ENCODE data around the gene MAOA.
"Not testable (repeated sequence)": the region's sequence is repeated elsewhere in the genome, so short reads cannot be mapped to it uniquely, and the experiment has no call there.

Gene MAOA

DNA sequence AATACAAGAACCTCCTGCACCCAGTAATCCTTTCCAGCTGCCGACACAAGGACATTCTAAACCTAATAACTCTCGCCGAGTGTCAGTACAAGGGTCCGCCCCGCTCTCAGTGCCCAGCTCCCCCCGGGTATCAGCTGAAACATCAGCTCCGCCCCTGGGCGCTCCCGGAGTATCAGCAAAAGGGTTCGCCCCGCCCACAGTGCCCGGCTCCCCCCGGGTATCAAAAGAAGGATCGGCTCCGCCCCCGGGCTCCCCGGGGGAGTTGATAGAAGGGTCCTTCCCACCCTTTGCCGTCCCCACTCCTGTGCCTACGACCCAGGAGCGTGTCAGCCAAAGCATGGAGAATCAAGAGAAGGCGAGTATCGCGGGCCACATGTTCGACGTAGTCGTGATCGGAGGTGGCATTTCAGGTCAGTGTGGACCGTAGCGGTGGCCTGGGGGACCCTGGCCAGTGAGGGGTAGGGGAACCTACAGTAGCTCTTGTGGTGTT is at the start of gene MAOA:
Gene MAOA (plus strand): TSS at position 295 of the 490 bp plus-strand sequence. CDS start 43 bp downstream, at position 338.
- peak; percentile 40 for DNase-seq (ENCODE audit: low read depth, low spot score)

GRCh38 chrX:43612400-43612799 is 43.7 kb upstream of the MAOA start:
- DNase-seq (ENCODE audit: low read depth, low spot score) = no peak

DNA sequence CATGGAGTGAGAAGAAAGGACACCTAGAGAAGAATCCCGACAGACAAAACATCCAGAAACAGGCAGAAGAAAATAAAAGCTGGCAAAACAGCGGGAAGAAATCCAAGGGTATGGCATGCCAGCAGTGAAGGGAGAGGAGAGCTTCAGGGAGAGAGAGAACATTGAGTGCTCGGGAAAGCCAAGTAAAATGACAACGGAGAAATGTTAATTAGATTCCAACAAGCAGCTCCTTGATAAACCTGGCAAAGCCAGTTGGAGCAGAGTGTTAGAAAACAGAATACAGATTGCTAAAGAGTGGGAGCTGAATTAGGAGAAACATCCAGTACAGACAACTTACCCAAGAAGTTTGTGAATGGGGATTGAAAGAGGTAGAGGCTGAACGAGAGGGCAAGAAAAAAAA is 40.4 kb upstream of the MAOA start:
- no peak for DNase-seq (ENCODE audit: low read depth, low spot score)

DNA sequence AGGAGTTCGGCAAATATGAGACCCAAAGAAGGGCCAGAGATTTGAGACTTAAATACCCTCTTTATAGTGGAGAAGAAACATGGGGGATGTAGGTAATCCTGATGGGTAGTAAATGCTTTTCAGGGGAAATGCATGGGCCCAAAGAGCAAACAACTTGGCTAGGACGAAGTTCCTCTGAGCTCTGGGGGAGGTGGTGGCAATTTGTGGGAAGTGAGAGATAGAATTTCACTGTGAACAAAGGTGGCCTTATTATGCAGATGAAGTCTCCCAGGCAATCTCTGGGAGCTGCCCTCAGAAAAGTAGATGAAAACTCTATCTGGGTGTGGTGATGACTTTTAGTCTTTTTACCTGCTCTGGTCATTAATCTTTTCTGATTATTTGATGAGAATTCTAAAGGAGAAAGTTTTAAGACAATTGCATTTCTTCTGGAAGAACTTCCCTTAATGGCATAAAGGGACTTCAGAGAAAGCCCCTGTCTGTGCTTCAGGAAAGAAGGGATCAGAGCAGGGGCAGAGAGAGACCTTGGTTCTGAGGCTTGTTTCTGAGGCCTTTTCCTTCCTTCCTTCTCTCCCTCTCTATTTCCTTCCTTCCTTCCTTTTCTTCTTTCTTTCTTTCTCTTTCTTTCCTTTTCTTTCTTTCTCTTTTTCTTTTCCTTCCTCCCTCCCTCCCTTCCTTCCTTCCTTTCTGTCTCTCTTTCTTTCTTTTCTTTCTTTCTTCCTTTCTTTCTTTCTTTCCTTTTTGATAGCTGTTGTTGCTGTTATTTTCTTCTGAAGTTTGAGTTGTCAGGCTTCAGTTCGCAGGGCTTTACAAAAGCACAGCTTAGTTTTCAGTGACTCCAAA is 37.5 kb upstream of the MAOA start:
- DNase-seq (ENCODE audit: low read depth, low spot score) = no peak

- not testable (repeated sequence) for DNase-seq (ENCODE audit: low read depth, low spot score)
Observed at GRCh38 chrX:43619861-43620260, 36.2 kb upstream of the MAOA start.

DNA sequence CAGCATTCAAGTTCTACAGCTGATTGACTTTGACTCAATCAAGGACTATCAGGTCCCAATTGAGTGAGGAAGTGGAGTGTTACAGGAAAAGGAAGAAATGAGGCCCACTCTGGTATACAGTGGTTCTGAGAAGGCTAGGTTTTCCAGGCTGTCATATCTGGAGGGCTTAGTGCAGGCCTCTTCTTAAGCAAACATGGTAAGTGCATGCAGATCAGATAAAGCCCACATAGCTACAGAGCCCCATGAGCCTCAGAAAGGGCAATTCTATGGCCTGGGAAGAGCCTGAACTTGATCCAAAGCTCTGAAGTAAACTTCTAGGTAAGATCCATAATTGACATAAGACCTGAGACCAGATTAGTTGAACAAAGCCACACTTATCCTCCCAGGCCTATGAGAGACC is 29.0 kb upstream of the MAOA start:
- DNase-seq (ENCODE audit: low read depth, low spot score) = no peak

- no peak for DNase-seq (ENCODE audit: low read depth, low spot score)
Observed at GRCh38 chrX:43627669-43628068, 28.4 kb upstream of the MAOA start.

DNA sequence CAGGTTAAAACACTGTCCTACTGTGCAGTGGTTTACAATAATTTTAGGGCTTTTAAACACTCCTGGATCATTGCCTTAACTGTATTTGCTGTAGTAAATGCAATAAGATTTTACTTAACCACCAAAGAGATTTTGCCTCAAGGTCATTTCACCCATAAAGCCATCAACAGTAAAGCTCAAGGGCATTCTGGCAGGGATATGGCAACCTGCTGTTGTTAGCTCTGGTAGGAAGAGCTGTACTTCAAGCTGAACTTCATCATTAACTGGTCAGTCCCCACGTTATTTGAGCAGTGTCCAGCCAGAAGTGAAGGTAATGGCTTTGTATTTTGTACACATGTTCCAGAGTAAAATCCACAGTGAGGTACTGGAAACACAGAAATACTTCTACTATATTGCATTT is 26.9 kb upstream of the MAOA start:
- no peak for DNase-seq (ENCODE audit: low read depth, low spot score)

DNA sequence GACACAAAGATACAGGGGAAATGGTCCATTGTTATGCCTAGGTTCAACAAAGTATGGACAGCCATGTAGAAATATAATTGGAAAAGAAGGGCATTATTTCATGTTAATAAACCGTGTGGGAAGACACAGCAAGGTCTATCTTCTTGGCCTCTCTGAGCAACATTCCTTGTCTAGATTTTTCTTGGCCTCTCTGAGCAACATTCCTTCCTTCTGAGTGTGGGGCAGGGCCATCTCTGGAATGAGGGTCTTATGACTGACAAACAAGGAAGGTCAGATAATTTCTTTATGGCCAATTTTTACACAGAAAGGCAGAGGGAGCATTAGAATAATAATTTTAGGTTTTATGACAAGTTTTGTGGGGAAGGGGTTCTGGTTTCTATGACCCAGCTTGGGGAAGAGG is 24.3 kb upstream of the MAOA start:
- DNase-seq (ENCODE audit: low read depth, low spot score) = no peak

DNA sequence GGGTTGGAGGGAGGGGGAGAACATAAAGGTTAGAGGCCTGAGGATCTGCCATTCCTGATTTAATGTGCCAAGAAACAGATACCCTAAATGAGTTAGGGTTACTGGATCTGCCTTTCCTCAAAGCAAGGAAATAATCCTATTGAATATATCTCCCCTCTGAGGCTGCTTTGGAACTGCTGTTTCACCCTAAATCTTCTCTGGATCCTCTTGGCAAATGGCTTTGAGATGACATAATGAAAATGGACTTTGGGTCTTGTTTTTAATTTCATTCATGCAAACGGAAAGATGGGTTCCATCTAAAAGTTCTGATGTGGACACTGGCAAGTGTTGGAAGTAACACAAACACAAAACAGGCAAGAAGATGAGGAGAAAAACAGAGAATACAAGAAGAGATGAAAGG is 23.0 kb upstream of the MAOA start:
- DNase-seq (ENCODE audit: low read depth, low spot score) = no peak

DNA sequence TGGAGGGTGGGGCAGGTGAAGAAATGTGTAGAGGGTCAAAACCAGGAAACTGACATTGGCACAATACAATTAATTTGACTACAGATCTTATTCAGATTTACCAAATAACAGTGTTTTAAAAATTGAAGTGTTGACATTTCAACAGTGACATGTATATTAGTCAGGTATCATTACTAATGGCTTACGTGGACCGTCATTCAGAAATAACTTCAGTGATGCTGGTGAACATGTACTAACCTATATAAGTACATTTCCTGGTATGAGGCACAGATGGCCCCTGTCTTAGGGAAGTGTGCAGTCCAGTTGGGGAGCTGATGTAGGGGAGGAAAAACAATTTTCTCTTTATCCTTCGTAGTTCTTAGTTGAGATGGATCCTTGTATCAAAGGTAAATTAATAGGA is 22.3 kb upstream of the MAOA start:
- DNase-seq (ENCODE audit: low read depth, low spot score) = no peak

GRCh38 chrX:43640482-43640881 is 15.6 kb upstream of the MAOA start:
- DNase-seq (ENCODE audit: low read depth, low spot score) = no peak

DNA sequence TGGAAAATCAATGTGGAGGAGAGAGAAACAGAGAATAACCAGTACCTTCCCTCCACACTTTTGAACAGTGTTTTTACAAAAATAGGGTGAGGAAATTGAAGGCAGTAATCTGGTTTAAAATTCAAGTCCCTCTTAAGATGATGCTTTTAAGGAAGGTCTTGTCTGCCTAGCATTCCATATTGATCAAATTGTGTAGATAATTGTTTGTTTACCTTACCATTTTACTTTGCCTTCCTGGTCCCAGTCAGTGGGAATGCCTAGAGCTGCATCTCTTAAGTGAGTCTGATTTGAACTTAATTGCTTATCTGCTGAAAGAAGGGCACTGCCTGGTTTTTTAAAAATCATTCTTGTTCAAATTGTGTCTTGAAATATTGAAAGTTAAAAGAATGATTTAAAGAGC is 14.4 kb upstream of the MAOA start:
- no peak for DNase-seq (ENCODE audit: low read depth, low spot score)

DNA sequence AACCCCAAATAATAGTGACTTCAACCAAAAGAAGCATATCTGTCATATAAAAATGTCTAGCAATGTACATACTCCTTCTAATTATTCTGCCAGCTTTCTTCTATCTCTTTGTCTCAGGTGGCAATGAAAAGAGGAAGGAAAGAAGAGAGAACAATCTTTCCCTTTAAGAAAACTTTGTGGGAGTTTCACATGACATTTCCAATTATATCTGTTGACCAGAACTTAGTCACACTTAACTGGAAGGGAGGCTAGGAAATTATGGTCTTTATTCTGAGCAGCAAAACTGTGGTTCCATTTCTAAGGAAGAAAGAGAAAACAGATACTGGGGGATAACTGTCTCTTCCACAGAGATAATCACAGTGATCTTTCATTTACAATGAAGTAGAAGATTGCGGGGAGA is 12.9 kb upstream of the MAOA start:
- DNase-seq (ENCODE audit: low read depth, low spot score) = no peak

- DNase-seq (ENCODE audit: low read depth, low spot score) = no peak
Observed at GRCh38 chrX:43643662-43644061, 12.4 kb upstream of the MAOA start.

GRCh38 chrX:43644124-43644701 is 11.9 kb upstream of the MAOA start:
- peak; percentile 76 for DNase-seq (ENCODE audit: low read depth, low spot score)

DNA sequence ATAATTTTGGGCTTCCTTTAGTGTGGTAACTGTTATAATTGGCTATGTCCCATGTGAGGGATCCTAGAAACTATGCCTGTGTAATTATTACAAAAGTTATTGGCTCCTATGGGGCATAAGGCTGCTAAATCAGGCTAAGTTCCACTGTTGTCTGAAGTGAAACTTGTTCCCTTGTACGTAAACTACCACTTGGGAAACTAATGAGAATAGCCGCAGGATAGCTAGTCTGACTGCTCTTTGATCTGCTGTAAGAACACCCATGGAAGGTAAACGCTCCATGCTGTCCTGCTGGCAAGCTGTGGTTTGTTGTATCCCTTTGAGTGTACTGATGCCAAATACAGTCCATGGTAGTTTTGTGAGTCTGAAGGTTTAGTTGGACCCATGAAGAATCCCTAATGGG is 9.3 kb upstream of the MAOA start:
- DNase-seq (ENCODE audit: low read depth, low spot score) = no peak

DNA sequence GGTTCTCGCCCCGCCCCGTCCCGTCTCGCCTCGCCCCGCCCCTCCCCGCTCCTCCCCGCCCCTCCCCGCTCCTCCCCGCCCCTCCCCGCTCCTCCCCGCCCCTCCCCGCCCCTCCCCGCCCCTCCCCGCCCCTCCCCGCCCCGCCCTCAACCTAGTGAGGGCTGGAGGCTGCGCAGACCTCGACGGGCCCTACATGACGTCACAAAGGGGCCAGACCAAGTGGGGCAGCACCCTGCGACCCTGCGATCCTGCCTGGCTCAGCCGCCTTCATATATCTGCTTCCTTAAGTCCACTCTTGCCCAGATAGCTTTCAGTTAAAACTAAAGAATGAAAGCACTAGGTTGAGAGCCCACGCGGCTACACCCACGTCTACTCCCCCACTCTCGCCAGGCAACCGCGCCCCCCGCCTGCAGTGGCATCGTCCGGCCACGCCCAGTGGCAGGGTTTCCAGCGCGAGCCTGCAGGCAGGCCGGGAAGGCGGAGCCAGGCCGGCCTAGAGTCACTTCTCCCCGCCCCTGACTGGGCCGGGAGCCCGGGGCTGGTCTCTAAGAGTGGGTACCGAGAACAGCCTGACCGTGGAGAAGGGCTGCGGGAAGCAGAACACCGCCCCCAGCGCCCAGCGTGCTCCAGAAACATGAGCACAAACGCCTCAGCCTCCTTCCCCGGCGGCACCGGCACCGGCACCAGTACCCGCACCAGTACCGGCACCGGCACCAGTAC is 1.5 kb upstream of the MAOA start:
- DNase-seq (ENCODE audit: low read depth, low spot score) = peak; percentile 95

DNA sequence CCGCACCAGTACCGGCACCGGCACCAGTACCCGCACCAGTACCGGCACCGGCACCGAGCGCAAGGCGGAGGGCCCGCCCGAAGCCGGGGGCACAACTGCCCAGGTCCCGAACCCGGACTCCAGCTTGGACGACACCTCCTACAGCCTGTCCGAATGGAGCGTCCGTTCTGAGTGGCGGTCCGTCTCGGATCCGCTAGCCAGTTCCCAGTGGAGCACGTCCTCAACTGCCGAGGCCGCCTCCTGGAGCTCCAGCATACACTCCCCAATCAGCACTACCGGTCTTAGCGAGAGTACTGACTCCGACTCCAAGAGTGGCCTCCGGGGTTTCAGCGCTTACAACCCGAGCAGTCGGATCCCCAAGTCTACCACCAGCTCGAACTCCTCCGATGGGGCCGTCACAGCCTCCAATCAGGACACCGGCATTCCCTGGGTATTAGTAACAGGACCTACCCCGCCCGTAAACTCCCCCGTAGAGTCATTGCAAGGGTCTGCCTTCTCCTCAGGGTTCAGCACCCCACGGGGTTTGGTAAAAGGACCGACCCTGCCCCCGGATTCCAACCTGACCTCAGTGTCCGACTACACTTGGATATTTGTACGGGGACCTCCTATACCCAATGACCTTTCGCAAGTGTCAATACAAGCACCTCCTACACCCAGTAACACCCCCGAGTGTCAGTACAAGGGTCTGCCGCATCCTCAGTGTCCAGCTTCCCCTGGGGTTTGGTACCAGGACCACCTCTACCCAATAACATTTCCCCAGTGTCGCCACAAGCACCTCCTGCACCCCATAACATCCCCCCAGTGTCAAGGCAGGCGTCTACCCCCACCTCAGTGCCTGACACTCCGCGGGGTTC is 721 bp upstream of the MAOA start:
- DNase-seq (ENCODE audit: low read depth, low spot score) = peak; percentile 51

DNA sequence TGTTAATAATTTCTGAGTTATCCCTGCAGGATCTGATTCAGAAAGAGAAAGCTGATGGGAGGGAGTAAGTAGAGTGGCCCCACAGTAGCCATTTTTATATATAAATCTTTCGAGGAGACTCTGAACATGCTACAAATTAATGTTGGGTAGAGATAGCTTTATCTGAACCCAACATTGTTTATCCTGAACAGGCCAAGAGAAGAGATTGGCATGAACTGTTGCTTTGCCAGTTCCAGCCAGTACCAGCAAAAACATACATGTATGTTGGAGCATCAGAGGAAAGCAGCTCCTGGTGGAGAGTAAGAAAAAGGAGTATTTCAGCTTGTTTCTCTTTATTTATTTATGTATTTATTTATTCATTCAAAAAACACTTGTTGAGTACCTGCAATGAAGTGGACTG is 1.6 kb downstream of the MAOA start:
- no peak for DNase-seq (ENCODE audit: low read depth, low spot score)

DNA sequence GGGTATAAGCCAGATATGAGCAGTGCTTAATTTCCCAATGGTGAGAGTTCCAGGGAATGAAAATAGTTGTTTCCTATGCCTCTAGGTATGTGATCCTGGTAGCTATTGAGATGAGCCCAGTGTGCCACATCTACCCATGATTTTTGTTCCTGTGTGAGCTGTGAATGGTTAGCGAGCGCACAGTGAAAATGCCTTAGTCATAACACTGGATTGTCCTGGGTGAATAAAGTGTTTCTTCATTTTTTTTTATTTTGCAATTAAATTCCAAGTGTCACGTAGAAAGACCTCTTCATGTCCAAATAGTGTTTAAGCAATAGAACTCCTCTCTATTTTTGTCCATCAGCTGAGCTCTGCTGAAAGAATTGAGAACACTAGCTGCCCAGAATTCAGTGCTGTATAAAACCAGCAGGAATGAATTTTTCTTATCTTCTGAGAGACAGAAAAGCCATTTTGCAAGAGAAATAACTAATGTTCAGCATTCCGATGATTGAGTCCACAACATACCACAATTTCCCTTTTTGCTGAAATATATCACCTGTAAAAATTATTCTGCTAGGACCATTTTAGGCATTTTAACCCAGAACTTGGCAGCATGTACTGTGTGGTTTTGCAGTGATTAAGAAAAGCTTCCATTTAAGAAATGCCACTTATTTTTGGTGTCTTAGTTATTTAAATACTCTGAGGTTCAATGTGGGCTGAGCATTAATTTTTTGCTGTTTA is 5.6 kb downstream of the MAOA start:
- peak; percentile 50 for DNase-seq (ENCODE audit: low read depth, low spot score)
